Loucy (cell line): ENCODE measurements around the gene TENT4A.

Experiments used
- H2AFZ ChIP-seq: fragments of 200-600 bp; sonication (generic); 2 replicates; pipeline ENCODE4 v1.6.0; 2016; ENCODE audit warnings: antibody characterized with exemption, mild to moderate bottlenecking, low read length, moderate library complexity
- H3F3A ChIP-seq: fragments of 200-600 bp; 2 replicates; pipeline ENCODE4 v1.6.0; 2016; ENCODE audit warnings: antibody characterized with exemption, low read depth, mild to moderate bottlenecking
- H3K27me3 ChIP-seq: fragments of 200-600 bp; sonication (generic); 2 replicates; pipeline ENCODE4 v1.6.1; 2014; ENCODE audit warnings: low read length, mild to moderate bottlenecking; ENCODE audit not compliant: insufficient read depth, poor library complexity, severe bottlenecking
- H3K36me3 ChIP-seq: fragments of 200-600 bp; sonication (generic); 2 replicates; pipeline ENCODE4 v1.6.1; 2016; ENCODE audit warnings: low read length; ENCODE audit not compliant: insufficient read depth
- H3K4me1 ChIP-seq: fragments of 200-600 bp; sonication (generic); 2 replicates; pipeline ENCODE4 v1.5.1; 2014; ENCODE audit warnings: low read length, mild to moderate bottlenecking; ENCODE audit not compliant: insufficient read depth, poor library complexity, severe bottlenecking
- H3K4me2 ChIP-seq: fragments of 200-600 bp; sonication (generic); 2 replicates; pipeline ENCODE4 v1.6.0; 2014; ENCODE audit warnings: antibody characterized with exemption, low read length, low read depth, mild to moderate bottlenecking; ENCODE audit not compliant: poor library complexity, severe bottlenecking
- H3K4me3 ChIP-seq: fragments of 200-600 bp; sonication (generic); 2 replicates; pipeline ENCODE4 v1.5.1; 2014; ENCODE audit warnings: low read length, mild to moderate bottlenecking, mixed read lengths; ENCODE audit not compliant: poor library complexity, severe bottlenecking
- H3K79me2 ChIP-seq: fragments of 200-600 bp; sonication (generic); 2 replicates; pipeline ENCODE4 v1.6.1; 2014; ENCODE audit warnings: low read length; ENCODE audit not compliant: insufficient read depth
- H3K9ac ChIP-seq: fragments of 200-600 bp; sonication (generic); 2 replicates; pipeline ENCODE4 v1.6.0; 2014; ENCODE audit warnings: mild to moderate bottlenecking, low read depth, low read length, moderate library complexity; ENCODE audit not compliant: poor library complexity, severe bottlenecking
- H3K9me2 ChIP-seq: fragments of 200-600 bp; sonication (generic); replicated peaks from 2 replicates; pipeline ENCODE4 v1.6.1; 2016; ENCODE audit warnings: low read depth, low read length, mixed read lengths
- H3K9me3 ChIP-seq: fragments of 200-600 bp; sonication (generic); 2 replicates; pipeline ENCODE4 v1.6.1; 2014; ENCODE audit warnings: mild to moderate bottlenecking, antibody characterized with exemption, low read length, low read depth; ENCODE audit not compliant: insufficient read depth
- H4K20me1 ChIP-seq: fragments of 200-600 bp; sonication (generic); 2 replicates; pipeline ENCODE4 v1.6.0; 2014; ENCODE audit warnings: antibody characterized with exemption, low read length, mild to moderate bottlenecking; ENCODE audit not compliant: insufficient read depth, poor library complexity, severe bottlenecking
- EZH2phosphoT487 ChIP-seq: fragments of 200-600 bp; IDR thresholded peaks from 2 replicates; pipeline ENCODE4 v1.6.1; 2018; ENCODE audit warnings: antibody characterized with exemption, mild to moderate bottlenecking, moderate library complexity, borderline replicate concordance
- TF ChIP-seq, protein P1 (sequence below): fragments of 200-600 bp; sonication (generic); conservative IDR thresholded peaks from 2 replicates; pipeline ENCODE4 v1.5.1; 2014; ENCODE audit warnings: mild to moderate bottlenecking, antibody characterized with exemption, low read length

TENT4A gene

GRCh38 chr5:6762116-6762515, 48.9 kb downstream of the TENT4A start:
- H3K79me2 ChIP-seq = no peaks in the 10 kb centered on the region
- no peaks in the 10 kb centered on the region for H4K20me1 ChIP-seq
- no peak overlapping the region for H2AFZ ChIP-seq
- H3K9ac ChIP-seq = no peak overlapping the region
- H3K9me2 ChIP-seq = no peaks in the 10 kb centered on the region
- peaks cover 16% of the 10 kb centered on the region; the same call in 1 of the 2 replicates for H3K36me3 ChIP-seq
- H3K4me3 ChIP-seq = no peak overlapping the region
- no peak overlapping the region for H3K4me2 ChIP-seq
- no peaks in the 10 kb centered on the region for H3K9me3 ChIP-seq
- no peaks in the 10 kb centered on the region for H3K27me3 ChIP-seq
- TF ChIP-seq, protein P1, sequence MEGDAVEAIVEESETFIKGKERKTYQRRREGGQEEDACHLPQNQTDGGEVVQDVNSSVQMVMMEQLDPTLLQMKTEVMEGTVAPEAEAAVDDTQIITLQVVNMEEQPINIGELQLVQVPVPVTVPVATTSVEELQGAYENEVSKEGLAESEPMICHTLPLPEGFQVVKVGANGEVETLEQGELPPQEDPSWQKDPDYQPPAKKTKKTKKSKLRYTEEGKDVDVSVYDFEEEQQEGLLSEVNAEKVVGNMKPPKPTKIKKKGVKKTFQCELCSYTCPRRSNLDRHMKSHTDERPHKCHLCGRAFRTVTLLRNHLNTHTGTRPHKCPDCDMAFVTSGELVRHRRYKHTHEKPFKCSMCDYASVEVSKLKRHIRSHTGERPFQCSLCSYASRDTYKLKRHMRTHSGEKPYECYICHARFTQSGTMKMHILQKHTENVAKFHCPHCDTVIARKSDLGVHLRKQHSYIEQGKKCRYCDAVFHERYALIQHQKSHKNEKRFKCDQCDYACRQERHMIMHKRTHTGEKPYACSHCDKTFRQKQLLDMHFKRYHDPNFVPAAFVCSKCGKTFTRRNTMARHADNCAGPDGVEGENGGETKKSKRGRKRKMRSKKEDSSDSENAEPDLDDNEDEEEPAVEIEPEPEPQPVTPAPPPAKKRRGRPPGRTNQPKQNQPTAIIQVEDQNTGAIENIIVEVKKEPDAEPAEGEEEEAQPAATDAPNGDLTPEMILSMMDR = no peak
- TF ChIP-seq EZH2phosphoT487 = no peak
- H3K4me1 ChIP-seq = peaks cover 14% of the 10 kb centered on the region
- peaks cover 4% of the 10 kb centered on the region; the same call in 1 of the 2 replicates for H3F3A ChIP-seq

DNA sequence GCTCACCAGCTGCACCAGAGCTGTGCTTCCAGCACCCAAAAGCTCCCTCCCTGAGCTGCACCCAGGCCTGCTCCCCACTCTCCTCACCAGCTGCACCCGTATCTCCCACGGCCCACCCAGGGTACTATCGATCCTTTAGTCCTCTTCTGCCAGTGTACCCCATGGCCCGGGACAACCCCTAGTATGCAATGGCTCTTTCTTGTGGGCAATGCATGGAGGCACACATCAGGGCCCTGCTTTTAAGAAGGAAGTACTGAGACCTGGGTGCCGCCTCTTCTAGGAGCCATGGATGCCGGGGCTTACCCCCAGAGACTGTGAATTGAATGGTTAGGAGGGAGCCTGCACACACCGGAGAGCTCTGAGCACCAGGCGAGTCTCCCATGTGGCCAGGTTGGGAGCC, 49.5 kb downstream of the TENT4A start:
- no peaks in the 10 kb centered on the region for H3K79me2 ChIP-seq
- H3F3A ChIP-seq = peaks cover 4% of the 10 kb centered on the region; the same call in 1 of the 2 replicates
- H3K9me2 ChIP-seq = no peaks in the 10 kb centered on the region
- TF ChIP-seq, protein P1 = no peak
- no peak for TF ChIP-seq EZH2phosphoT487
- no peak overlapping the region for H3K9ac ChIP-seq
- H2AFZ ChIP-seq = no peak overlapping the region
- H3K36me3 ChIP-seq = peaks cover 11% of the 10 kb centered on the region; the same call in 1 of the 2 replicates
- H3K9me3 ChIP-seq = no peaks in the 10 kb centered on the region
- H3K4me3 ChIP-seq = no peak overlapping the region
- H4K20me1 ChIP-seq = no peaks in the 10 kb centered on the region
- H3K27me3 ChIP-seq = no peaks in the 10 kb centered on the region
- peaks cover 17% of the 10 kb centered on the region for H3K4me1 ChIP-seq
- H3K4me2 ChIP-seq = no peak overlapping the region

DNA sequence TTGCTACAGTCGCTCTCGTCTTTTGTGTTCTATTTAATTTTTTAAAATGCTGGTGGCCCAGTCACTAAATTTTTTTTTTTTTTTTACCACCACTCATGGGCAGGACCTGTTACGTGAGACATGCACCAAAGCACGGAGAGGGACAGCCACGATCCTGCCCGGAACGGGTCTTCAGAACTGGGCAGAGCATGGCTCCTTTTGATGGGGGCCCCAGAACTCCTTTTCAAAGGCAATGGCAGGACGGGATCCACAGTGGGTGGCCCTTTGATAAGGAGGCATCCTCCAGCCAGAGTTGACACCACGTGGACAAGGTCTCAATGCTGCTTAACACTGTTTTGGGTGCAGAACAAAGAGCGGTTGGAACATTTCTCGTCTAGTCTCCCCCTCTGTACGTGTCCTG, 50.0 kb downstream of the TENT4A start:
- H3K9ac ChIP-seq = no peak overlapping the region
- no peak overlapping the region for H3K4me3 ChIP-seq
- TF ChIP-seq EZH2phosphoT487 = no peak
- TF ChIP-seq, protein P1 = no peak
- H3K79me2 ChIP-seq = no peaks in the 10 kb centered on the region
- no peak overlapping the region for H2AFZ ChIP-seq
- H4K20me1 ChIP-seq = no peaks in the 10 kb centered on the region
- no peaks in the 10 kb centered on the region for H3K27me3 ChIP-seq
- H3K4me2 ChIP-seq = no peak overlapping the region
- H3K9me3 ChIP-seq = no peaks in the 10 kb centered on the region
- peaks cover 4% of the 10 kb centered on the region; the same call in 1 of the 2 replicates for H3F3A ChIP-seq
- peaks cover 6% of the 10 kb centered on the region; the same call in 1 of the 2 replicates for H3K36me3 ChIP-seq
- peaks cover 20% of the 10 kb centered on the region for H3K4me1 ChIP-seq
- H3K9me2 ChIP-seq = no peaks in the 10 kb centered on the region
